Measurements from ENCODE around the gene CNTN2. TPM values are rescaled to one million over a fixed set of nuclear protein-coding genes. Genes with fewer than 3 reads are reported as not detected.

Gene CNTN2
- total RNA-seq, 1 experiment from 2014 or later: not detected

GRCh38 chr1:205066141-205066818 lies 23.3 kb downstream of the CNTN2 start:
- no TSS peak for BruUV-seq (replicated peaks)
- CTCF ChIA-PET: no interaction called here
- H4K20me1 ChIP-seq (ENCODE audit: insufficient read depth): no peaks in the 10 kb centered on the region
- no peak overlapping the region for H3K4me3 ChIP-seq
- intact Hi-C loops (cut with micrococcal nuclease; ENCODE audit: unreplicated experiment): no loop called here
- H3F3A ChIP-seq (ENCODE audit: insufficient read depth, low read depth): no peaks in the 10 kb centered on the region
- POLR2A ChIA-PET (ENCODE audit: unreplicated experiment): no interaction called here
- no peaks in the 10 kb centered on the region for H3K9me2 ChIP-seq (ENCODE audit: insufficient read depth)
- H3K4me2 ChIP-seq: no peak overlapping the region
- no peaks in the 10 kb centered on the region for H3K4me1 ChIP-seq (replicated peaks; ENCODE audit: insufficient read depth)
- no peak for DNase-seq
- H3K9me3 ChIP-seq (ENCODE audit: insufficient read depth, low read depth): no peaks in the 10 kb centered on the region
- no peaks in the 10 kb centered on the region for H3K36me3 ChIP-seq (ENCODE audit: low read depth)
- no peak overlapping the region for H2AFZ ChIP-seq
- H3K27me3 ChIP-seq (ENCODE audit: insufficient read depth, low read depth): peaks cover 64% of the 10 kb centered on the region
- TF ChIP-seq CTCF (conservative IDR thresholded peaks at IDR 0.05) (no peak), EZH2 (IDR thresholded peaks at IDR 0.05; ENCODE audit: low read depth) (no peak)
- H3K79me2 ChIP-seq (ENCODE audit: low read depth): no peaks in the 10 kb centered on the region
- H3K27ac ChIP-seq: no peak overlapping the region

GRCh38 chr1:205067031-205067430 lies 24.0 kb downstream of the CNTN2 start:
- intact Hi-C loops (cut with micrococcal nuclease; ENCODE audit: unreplicated experiment): no loop called here
- Histone ChIP-seq H3K9me2 (ENCODE audit: insufficient read depth) (no peaks in the 10 kb centered on the region), H3K9me3 (ENCODE audit: insufficient read depth, low read depth) (no peaks in the 10 kb centered on the region), H3K27me3 (ENCODE audit: insufficient read depth, low read depth) (peaks cover 60% of the 10 kb centered on the region), H3K79me2 (ENCODE audit: low read depth) (no peaks in the 10 kb centered on the region), H2AFZ (no peak overlapping the region), H3K4me1 (replicated peaks; ENCODE audit: insufficient read depth) (no peaks in the 10 kb centered on the region), H3K36me3 (ENCODE audit: low read depth) (no peaks in the 10 kb centered on the region), H4K20me1 (ENCODE audit: insufficient read depth) (no peaks in the 10 kb centered on the region), H3K4me3 (no peak overlapping the region), H3K27ac (no peak overlapping the region), H3F3A (ENCODE audit: insufficient read depth, low read depth) (no peaks in the 10 kb centered on the region), H3K4me2 (no peak overlapping the region)
- POLR2A ChIA-PET (ENCODE audit: unreplicated experiment): no interaction called here
- no peak for DNase-seq
- BruUV-seq (replicated peaks): no TSS peak
- TF ChIP-seq CTCF (conservative IDR thresholded peaks at IDR 0.05) (no peak), EZH2 (IDR thresholded peaks at IDR 0.05; ENCODE audit: low read depth) (no peak)
- CTCF ChIA-PET: no interaction called here

- no TSS peak for BruUV-seq (replicated peaks)
- Histone ChIP-seq H3K79me2 (ENCODE audit: low read depth) (no peaks in the 10 kb centered on the region), H3K36me3 (ENCODE audit: low read depth) (no peaks in the 10 kb centered on the region), H4K20me1 (ENCODE audit: insufficient read depth) (no peaks in the 10 kb centered on the region), H3K27me3 (ENCODE audit: insufficient read depth, low read depth) (peaks cover 51% of the 10 kb centered on the region), H3K4me2 (no peak overlapping the region), H3K27ac (no peak overlapping the region), H3F3A (ENCODE audit: insufficient read depth, low read depth) (no peaks in the 10 kb centered on the region), H2AFZ (no peak overlapping the region), H3K4me3 (no peak overlapping the region), H3K4me1 (replicated peaks; ENCODE audit: insufficient read depth) (no peaks in the 10 kb centered on the region), H3K9me3 (ENCODE audit: insufficient read depth, low read depth) (no peaks in the 10 kb centered on the region), H3K9me2 (ENCODE audit: insufficient read depth) (no peaks in the 10 kb centered on the region)
- ChIA-PET CTCF (no interaction called here), POLR2A (ENCODE audit: unreplicated experiment) (no interaction called here)
- TF ChIP-seq CTCF (conservative IDR thresholded peaks at IDR 0.05) (no peak), EZH2 (IDR thresholded peaks at IDR 0.05; ENCODE audit: low read depth) (no peak)
- DNase-seq: no peak
- intact Hi-C loops (cut with micrococcal nuclease; ENCODE audit: unreplicated experiment): no loop called here
These were observed 25.0 kb downstream of the CNTN2 start for GRCh38 chr1:205068001-205068400.

Measured in PC-9 (cell line).